Measurements from ENCODE around the gene WASF3. TPM values are rescaled to one million over a fixed set of nuclear protein-coding genes. Genes with fewer than 3 reads are reported as not detected.

WASF3 gene, protein sequence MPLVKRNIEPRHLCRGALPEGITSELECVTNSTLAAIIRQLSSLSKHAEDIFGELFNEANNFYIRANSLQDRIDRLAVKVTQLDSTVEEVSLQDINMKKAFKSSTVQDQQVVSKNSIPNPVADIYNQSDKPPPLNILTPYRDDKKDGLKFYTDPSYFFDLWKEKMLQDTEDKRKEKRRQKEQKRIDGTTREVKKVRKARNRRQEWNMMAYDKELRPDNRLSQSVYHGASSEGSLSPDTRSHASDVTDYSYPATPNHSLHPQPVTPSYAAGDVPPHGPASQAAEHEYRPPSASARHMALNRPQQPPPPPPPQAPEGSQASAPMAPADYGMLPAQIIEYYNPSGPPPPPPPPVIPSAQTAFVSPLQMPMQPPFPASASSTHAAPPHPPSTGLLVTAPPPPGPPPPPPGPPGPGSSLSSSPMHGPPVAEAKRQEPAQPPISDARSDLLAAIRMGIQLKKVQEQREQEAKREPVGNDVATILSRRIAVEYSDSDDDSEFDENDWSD
- total RNA-seq, result not detected

DNA sequence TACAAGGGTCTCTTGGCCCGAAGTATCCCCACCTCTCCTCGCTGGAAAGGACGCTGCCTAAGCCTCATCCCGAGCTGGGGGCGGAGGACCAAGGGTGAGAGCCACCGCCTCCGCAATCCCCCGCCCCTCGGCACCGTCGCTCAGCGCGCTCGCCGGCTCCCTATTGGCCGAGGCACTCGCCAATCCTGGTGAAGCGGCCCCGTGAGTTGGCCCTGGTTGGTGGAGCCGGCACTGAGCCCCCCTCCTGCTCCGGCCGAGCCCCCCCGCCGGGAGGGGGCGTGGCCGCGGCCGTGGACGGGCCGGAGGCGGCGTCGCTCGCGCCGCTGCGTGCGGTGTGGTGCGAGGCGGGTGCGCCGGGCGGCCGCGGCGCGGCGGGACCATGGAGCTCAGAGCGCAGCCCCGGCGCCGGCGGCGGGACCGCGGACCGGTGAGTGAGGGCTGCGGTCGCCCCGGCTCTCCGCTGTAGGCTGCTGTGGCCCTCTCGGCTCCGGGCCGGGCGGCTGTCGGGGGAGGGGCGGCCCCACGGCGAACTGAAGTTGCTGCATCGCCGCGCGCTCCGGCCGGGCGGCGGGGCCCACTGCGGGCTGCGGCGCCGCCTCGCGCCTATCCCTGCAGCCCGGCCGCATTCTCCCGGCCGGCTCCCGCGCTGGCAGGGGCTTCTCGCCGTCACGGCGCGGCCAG, at the start of gene WASF3:
Gene WASF3 (plus strand): TSS at position 291 of the 681 bp plus-strand sequence. CDS start 84,588 bp downstream, outside the sequence.

Other genes with a start within 250 kb of the WASF3 start
- not detected for gene GPR12, start 203.1 kb downstream of the WASF3 start, total RNA-seq

Data from activated naive CD4-positive, alpha-beta T cell treated with anti-CD3 and anti-CD28 coated beads, Interleukin-2, amount 10 ng/mL, durations not matched to agents 5 hours and 36 hours (primary cell).